Stimulated activated CD8-positive, alpha-beta memory T cell treated with anti-CD3 and anti-CD28 coated beads, Interleukin-15, amount 100 ng/mL, for 24 hours (primary cell): ENCODE results near the gene RAPGEF4.

Source experiments
- DNase-seq: peaks from one replicate; pipeline ENCODE4 v3.0.0-alpha.2; 2020; ENCODE audit warnings: low read depth

RAPGEF4 gene

GRCh38 chr2:172823261-172823850 lies 87.7 kb downstream of the RAPGEF4 start:
- no peak for DNase-seq

GRCh38 chr2:172826522-172826921 lies 90.9 kb downstream of the RAPGEF4 start:
- DNase-seq = no peak

DNA sequence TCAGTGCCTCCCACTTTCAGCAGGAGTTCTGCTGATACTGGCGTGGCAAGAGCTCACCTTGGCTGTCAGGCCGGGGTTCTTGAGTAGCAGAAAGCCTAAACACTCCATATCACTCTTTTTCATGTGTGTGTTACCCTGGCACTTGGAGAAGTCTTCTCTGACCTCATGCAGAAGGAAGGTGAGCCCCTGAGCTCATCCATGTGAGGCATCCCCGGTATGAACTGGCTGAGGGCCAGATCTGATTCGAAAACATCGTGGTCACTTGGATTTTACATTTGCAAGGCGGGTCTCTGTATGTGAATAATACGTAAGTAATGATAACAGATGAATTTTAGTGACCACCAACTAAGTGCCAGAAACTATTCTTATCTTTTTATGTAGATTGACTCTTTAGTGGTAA lies 93.6 kb downstream of the RAPGEF4 start:
- DNase-seq = no peak

DNA sequence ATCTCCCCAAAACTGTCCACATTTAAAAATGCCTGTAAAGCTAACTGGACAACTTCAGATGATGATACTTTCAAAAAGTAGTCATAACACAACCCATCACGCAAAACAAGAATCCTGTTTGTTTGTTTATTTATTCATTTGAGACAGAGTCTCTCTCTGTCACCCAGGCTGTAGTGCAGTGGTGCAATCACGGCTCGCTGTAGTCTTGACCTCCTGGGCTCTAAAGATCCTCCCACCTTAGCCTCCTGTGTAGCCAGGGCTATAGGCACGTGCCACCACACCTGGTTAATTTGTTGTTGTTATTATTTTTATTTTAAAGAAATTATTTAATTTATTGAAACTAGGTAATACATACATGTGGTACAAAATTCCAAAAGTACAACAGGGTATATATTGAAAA lies 94.8 kb downstream of the RAPGEF4 start:
- DNase-seq = no peak

DNA sequence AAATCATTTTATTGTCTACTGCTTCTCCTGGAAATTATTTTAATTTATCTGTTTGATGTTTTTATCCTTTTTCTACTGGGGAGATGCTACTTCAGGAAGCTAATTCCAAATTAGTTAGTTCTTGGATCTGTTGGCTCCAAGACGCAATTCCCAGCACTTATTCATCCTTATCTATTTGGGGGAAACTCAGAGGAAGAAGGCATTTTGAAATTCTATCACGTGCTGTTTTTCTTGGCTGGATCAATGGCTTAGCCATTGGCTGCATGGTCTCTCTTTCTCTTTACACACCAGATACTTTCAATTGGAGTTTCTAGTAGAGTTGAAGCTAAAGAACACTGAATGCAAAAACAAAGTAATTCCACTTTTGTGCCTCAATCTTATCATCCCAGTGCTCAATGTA lies 98.3 kb downstream of the RAPGEF4 start:
- no peak for DNase-seq

GRCh38 chr2:172834881-172835280 lies 99.2 kb downstream of the RAPGEF4 start:
- DNase-seq = no peak

- DNase-seq = no peak
Observed at GRCh38 chr2:172836347-172836821, 100.7 kb downstream of the RAPGEF4 start.

GRCh38 chr2:172836827-172837226 lies 101.2 kb downstream of the RAPGEF4 start:
- DNase-seq = no peak

DNA sequence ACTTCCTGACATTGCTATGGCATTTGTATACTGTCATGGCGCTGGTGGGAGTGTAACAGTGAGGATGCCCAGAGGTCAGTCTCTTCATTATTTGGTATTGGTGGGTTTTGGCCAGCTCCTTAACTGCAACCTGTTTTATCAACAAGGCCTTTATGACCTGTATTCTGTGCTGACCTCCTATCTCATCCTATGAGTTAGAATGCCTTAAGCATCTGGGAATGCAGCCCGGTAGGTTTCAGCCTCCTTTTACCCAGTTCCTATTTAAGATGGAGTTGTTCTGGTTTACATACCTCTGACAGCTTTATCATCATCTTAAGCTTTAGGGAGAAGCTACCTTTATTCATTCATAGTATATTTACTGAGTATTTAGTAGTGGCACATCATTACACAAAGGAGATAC lies 103.8 kb downstream of the RAPGEF4 start:
- DNase-seq = no peak

DNA sequence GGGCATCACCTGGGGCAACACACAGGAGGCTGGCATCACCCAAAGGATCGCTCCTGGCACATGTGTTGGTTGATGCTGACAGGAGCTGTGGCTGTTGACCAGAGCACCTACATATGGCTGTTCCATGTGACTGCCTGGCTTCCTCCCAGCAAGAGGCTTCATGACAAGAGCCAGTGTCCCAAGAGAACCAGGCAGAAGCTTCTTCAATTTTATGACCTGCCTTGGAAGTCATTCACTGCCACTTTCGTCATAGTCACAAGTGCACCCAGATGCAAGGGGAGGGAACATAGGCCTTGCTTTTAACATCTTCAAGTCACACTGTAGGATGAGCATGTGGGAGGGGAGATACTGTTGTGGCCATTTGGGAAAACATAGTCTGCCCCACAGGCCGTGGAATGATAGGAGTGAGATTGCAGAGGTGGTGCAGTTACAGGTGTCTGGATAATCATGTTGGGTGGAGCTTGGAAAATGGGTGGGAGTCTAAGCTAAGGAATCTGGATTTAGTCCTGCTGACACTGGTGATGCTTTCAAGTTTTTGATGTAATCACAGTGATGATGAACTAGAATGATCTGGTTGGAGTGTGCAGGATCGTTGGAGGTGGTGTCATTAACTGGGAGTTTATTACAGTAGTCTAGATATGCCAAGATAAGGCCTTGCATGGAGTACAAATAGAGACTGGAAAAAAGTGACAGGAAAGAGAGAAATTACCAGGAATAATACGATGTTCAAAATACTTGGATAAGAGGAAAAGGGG lies 107.0 kb downstream of the RAPGEF4 start:
- DNase-seq = no peak

DNA sequence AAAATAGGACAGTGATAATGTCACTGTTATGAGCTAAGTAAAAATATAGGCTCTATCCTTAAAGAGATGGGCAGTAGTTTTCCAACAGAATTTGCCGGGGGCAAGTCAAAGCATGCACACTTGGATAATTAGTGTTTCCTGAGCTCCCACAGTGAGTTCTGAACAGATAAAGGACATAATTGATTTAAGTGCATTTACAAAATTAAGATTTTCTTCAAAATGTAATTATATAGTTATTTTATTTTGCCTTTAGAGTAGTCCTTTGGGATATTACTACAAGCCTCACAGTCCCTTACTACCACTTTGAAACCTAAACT lies 107.6 kb downstream of the RAPGEF4 start:
- no peak for DNase-seq

- DNase-seq = no peak
Observed at GRCh38 chr2:172843902-172844715, 108.5 kb downstream of the RAPGEF4 start.

- no peak for DNase-seq
Observed at GRCh38 chr2:172845028-172845630, 109.5 kb downstream of the RAPGEF4 start.

GRCh38 chr2:172846551-172846950 lies 110.9 kb downstream of the RAPGEF4 start:
- no peak for DNase-seq

- DNase-seq = no peak
Observed at GRCh38 chr2:172847188-172847587, 111.5 kb downstream of the RAPGEF4 start.

DNA sequence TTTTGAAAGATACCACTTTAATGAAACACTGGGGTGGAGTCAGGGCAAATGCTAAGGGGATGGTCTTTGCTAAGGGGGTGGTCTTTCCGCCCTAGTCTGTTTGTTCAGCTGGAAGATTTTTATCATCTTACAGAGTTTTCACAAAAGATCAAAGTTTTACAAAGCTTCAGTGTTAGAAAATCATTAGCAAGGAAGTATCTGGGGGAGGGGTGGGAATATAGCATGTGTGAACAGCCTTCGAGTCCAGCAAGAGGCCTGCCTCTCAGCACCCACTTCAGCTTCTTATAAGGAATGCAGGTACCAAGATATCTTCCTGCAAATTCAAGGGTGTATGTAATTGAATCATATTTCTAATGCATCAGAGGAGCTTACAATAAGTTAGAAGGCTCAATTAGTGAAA lies 112.9 kb downstream of the RAPGEF4 start:
- no peak for DNase-seq

DNA sequence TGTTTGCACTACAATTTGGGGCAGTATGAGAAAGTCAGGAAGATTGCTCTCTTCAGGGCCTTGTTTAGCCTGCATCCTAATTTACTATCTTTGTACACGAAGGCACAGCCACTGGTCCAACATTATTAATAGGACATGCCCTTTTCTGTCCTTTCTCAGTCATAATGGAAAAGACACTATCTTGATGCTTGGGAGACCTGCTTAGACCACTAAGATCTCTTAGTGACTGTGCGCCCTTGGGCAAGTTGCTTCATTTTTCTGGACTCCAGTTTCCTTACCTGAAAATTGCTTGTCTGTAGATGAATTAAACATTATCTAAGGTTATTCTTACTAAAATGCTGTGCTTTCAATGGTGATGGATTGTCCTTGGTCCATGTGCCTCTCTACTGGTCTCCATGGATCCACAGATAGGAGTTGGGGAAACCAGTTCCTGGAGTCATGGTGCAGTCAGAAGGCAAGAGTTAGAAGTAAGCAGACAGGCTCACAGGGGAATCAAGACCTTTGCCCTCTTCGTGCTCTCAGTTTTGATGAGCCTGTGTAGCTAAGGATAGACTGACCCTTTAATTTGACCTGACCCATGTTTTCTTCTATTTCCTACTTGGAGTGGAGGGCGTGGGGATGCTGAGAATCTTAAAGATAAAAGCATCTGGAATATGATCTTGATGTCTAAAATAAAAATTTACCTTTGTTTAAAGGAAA lies 114.0 kb downstream of the RAPGEF4 start:
- DNase-seq = no peak

- DNase-seq = no peak
Observed at GRCh38 chr2:172855588-172855987, 119.9 kb downstream of the RAPGEF4 start.

GRCh38 chr2:172856606-172857005 lies 121.0 kb downstream of the RAPGEF4 start:
- DNase-seq = no peak

GRCh38 chr2:172858473-172858745 lies 122.8 kb downstream of the RAPGEF4 start:
- no peak for DNase-seq

DNA sequence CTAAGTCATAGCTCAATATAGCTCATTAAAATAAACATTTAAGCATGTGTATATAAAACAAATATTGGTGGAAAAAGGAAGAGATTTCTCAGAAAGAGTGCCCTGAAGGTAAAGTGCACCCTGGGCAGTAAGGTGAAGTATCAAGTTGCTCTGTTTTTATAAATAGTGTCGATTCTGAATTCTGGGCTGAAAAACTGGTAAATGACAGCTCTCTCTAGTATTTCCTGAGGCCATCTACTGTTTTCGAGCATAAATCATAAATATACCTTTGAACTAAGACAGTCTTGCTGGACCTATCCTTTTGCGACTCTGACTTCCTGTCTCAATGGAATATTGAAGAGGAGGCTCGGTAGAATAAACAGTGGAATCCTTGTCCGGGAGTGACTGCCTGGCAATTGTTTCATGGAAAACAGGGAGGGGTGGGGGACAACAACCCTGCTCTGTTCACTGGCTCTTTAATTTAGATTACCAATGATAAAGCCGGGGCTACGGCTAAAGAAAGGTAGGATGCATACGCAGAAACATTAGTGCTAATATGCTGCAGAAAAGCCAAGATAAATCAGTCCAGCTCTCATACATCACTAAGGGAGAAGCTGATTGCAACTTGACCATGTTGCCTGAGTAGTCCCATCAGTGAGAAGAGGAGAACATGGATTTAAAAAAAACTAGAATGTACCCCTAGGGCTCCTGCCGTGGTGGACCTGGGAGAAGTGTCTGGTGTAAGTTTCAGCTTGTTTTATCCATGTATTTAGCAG lies 124.1 kb downstream of the RAPGEF4 start:
- DNase-seq = no peak

GRCh38 chr2:172860336-172860707 lies 124.7 kb downstream of the RAPGEF4 start:
- DNase-seq = no peak
